ENCODE results near the gene DENND1A. TPM values are rescaled to one million over a fixed set of nuclear protein-coding genes. Genes with fewer than 3 reads are reported as not detected.

The DENND1A gene
- total and polyA plus RNA-seq, 2 of the 13 experiments (the other 11 are each of a cell fraction or from before 2014, with no cell fraction given): 14.8 to 30.1 TPM

DNA sequence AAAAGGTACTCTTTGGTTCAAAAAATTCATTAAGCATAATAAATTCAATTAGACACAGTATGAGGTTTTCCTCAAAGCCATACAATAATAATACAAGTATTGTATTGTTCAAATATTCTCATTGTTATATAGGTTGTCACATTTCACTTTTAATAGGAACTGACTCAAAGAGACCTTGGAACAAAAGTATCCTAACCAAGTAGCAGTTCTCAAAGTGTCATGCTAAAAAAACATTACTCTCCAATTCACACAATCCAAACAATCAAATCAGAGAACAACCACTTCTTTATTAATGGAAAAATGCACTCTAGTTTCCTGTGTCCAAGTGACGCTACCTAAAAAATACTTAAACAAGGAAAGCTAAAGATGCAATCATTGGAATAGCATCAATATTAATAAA is 115.4 kb downstream of the DENND1A start:
- Histone ChIP-seq H3K27ac (ENCODE audit: extremely low read length, insufficient read depth, low read length) (no peak overlapping the region), H3K27me3 (ENCODE audit: control insufficient read depth in 1 of 2, insufficient read depth in 2 of 2, low read length in 2 of 2) (no peaks in the 10 kb centered on the region), H3K4me1 (ENCODE audit: insufficient read depth, low read length) (peaks cover 15% of the 10 kb centered on the region), H3K79me2 (ENCODE audit: insufficient read depth, low read length) (peaks cover 19% of the 10 kb centered on the region), H4K20me1 (ENCODE audit: insufficient read depth, low read length) (peaks cover 2% of the 10 kb centered on the region; the same call in 1 of the 2 replicates), H3K4me3 (replicated peaks in 1 of 3; ENCODE audit: insufficient read depth in 1 of 3, low read depth in 2 of 3, low read length in 3 of 3) (no peak overlapping the region), H2AFZ (ENCODE audit: low read length) (no peak overlapping the region), H3K4me2 (ENCODE audit: low read depth, low read length) (no peak overlapping the region), H3K36me3 (replicated peaks in 1 of 2; ENCODE audit: control insufficient read depth in 1 of 2, insufficient read depth in 2 of 2, low read length in 2 of 2) (0 out of 5 replicates have a peak, but pooled peaks cover 0 to 3% of the 10 kb centered on the region in 2 experiments), H3K9ac (ENCODE audit: insufficient read depth, low read depth, low read length) (no peak overlapping the region), H3K9me3 (ENCODE audit: low read length) (no peaks in the 10 kb centered on the region)
- in situ Hi-C loops (cut with HindIII; ENCODE audit: extremely low pct_ligation_motif_present, low pct_unique_long_range_greater_than_20kb) (no loop called here), intact Hi-C loops (cut with micrococcal nuclease; ENCODE audit: unreplicated experiment) (no loop called here)
- ATAC-seq (no peak), DNase-seq (ENCODE audit: low spot score) (no peak), FAIRE-seq (no peak)
- ChIA-PET CTCF (ENCODE audit: low intra/inter-chr PET ratio, low total read pairs) (no interaction called here), POLR2A (no interaction called here)
- TF ChIP-seq ZNF276 (CRISPR knock-in tag; IDR thresholded peaks at IDR 0.05; ENCODE audit: low read depth): no peak
- no peak for TF ChIP-seq ZNF441 (CRISPR knock-in tag; IDR thresholded peaks at IDR 0.05; ENCODE audit: borderline replicate concordance)
- BruUV-seq (replicated peaks): no TSS peak
- WGBS (ENCODE audit: low lambda C conversion rate): 98% methylated on average over 1 of the region's 1 CpG

- H4K20me1 ChIP-seq (ENCODE audit: insufficient read depth, low read length): peaks cover 4% of the 10 kb centered on the region; the same call in 1 of the 2 replicates
- H3K4me3 ChIP-seq (replicated peaks in 1 of 3; ENCODE audit: insufficient read depth in 1 of 3, low read depth in 2 of 3, low read length in 3 of 3): no peak overlapping the region
- H3K9me3 ChIP-seq (ENCODE audit: low read length): no peaks in the 10 kb centered on the region
- H3K27me3 ChIP-seq (ENCODE audit: control insufficient read depth in 1 of 2, insufficient read depth in 2 of 2, low read length in 2 of 2): no peaks in the 10 kb centered on the region
- ATAC-seq: no peak
- peaks cover 15% of the 10 kb centered on the region for H3K4me1 ChIP-seq (ENCODE audit: insufficient read depth, low read length)
- POLR2A ChIA-PET: no interaction called here
- TF ChIP-seq ZNF121 (CRISPR knock-in tag; IDR thresholded peaks at IDR 0.05): peak; percentile 62; the same call in 1 of the 2 replicates
- TF ChIP-seq SALL2 (CRISPR knock-in tag; IDR thresholded peaks at IDR 0.05): no peak
- H3K4me2 ChIP-seq (ENCODE audit: low read depth, low read length): no peak overlapping the region
- no peak for DNase-seq (ENCODE audit: low spot score)
- WGBS (ENCODE audit: low lambda C conversion rate): 94% methylated on average over 3 of the region's 3 CpGs
- H3K9ac ChIP-seq (ENCODE audit: insufficient read depth, low read depth, low read length): no peak overlapping the region
- no peak overlapping the region for H2AFZ ChIP-seq (ENCODE audit: low read length)
- no peak for FAIRE-seq
- no TSS peak for BruUV-seq (replicated peaks)
- H3K36me3 ChIP-seq (replicated peaks in 1 of 2; ENCODE audit: control insufficient read depth in 1 of 2, insufficient read depth in 2 of 2, low read length in 2 of 2): no peaks in the 10 kb centered on the region
- peaks cover 20% of the 10 kb centered on the region for H3K79me2 ChIP-seq (ENCODE audit: insufficient read depth, low read length)
- CTCF ChIA-PET (ENCODE audit: low intra/inter-chr PET ratio, low total read pairs): no interaction called here
- intact Hi-C loops (cut with micrococcal nuclease; ENCODE audit: unreplicated experiment): no loop called here
- in situ Hi-C loops (cut with HindIII; ENCODE audit: extremely low pct_ligation_motif_present, low pct_unique_long_range_greater_than_20kb): no loop called here
- no peak overlapping the region for H3K27ac ChIP-seq (ENCODE audit: extremely low read length, insufficient read depth, low read length)
These were observed 116.9 kb downstream of the DENND1A start for GRCh38 chr9:123812984-123813383.
